ENCODE data around the gene HHAT.

The HHAT gene

GRCh38 chr1:210678306-210678705 is 349.6 kb downstream of the HHAT start:
- no peak for ATAC-seq (ENCODE audit: insufficient read depth, low read depth)
- no peak for TF ChIP-seq EZH2 (IDR thresholded peaks at IDR 0.05; ENCODE audit: borderline replicate concordance, low read depth, low read length, severe bottlenecking)
- no peak for TF ChIP-seq CTCF (IDR thresholded peaks at IDR 0.05; ENCODE audit: borderline replicate concordance, extremely low read depth, low read length, poor library complexity, severe bottlenecking)
- Histone ChIP-seq H3K27me3 (ENCODE audit: insufficient read depth, low read length, poor library complexity) (no peaks in the 10 kb centered on the region), H3K9ac (ENCODE audit: low read depth, low read length) (no peak overlapping the region), H3K4me2 (ENCODE audit: insufficient read depth, low read length) (no peak overlapping the region), H3K27ac (ENCODE audit: low read length) (no peak overlapping the region), H3K36me3 (ENCODE audit: insufficient read depth, low read length) (no peaks in the 10 kb centered on the region), H4K20me1 (ENCODE audit: insufficient read depth, low read length) (no peaks in the 10 kb centered on the region), H3K4me3 (ENCODE audit: low read depth in 1 of 2, low read length in 2 of 2) (no peak overlapping the region), H3K9me3 (ENCODE audit: insufficient read depth, low read length, severe bottlenecking) (no peaks in the 10 kb centered on the region), H3K4me1 (ENCODE audit: insufficient read depth, low read length) (no peaks in the 10 kb centered on the region), H2AFZ (ENCODE audit: low read depth, low read length) (no peak overlapping the region), H3K79me2 (ENCODE audit: insufficient read depth, low read length) (no peaks in the 10 kb centered on the region)
- DNase-seq: no peak

- Histone ChIP-seq H2AFZ (ENCODE audit: low read depth, low read length) (no peak overlapping the region), H3K4me1 (ENCODE audit: insufficient read depth, low read length) (no peaks in the 10 kb centered on the region), H3K4me2 (ENCODE audit: insufficient read depth, low read length) (no peak overlapping the region), H3K27ac (ENCODE audit: low read length) (no peak overlapping the region), H4K20me1 (ENCODE audit: insufficient read depth, low read length) (no peaks in the 10 kb centered on the region), H3K36me3 (ENCODE audit: insufficient read depth, low read length) (no peaks in the 10 kb centered on the region), H3K9me3 (ENCODE audit: insufficient read depth, low read length, severe bottlenecking) (no peaks in the 10 kb centered on the region), H3K9ac (ENCODE audit: low read depth, low read length) (no peak overlapping the region), H3K27me3 (ENCODE audit: insufficient read depth, low read length, poor library complexity) (no peaks in the 10 kb centered on the region), H3K4me3 (ENCODE audit: low read depth in 1 of 2, low read length in 2 of 2) (no peak overlapping the region), H3K79me2 (ENCODE audit: insufficient read depth, low read length) (no peaks in the 10 kb centered on the region)
- no peak for DNase-seq
- no peak for ATAC-seq (ENCODE audit: insufficient read depth, low read depth)
- TF ChIP-seq CTCF (IDR thresholded peaks at IDR 0.05; ENCODE audit: borderline replicate concordance, extremely low read depth, low read length, poor library complexity, severe bottlenecking): no peak
- TF ChIP-seq EZH2 (IDR thresholded peaks at IDR 0.05; ENCODE audit: borderline replicate concordance, low read depth, low read length, severe bottlenecking): no peak
Observed at GRCh38 chr1:210681158-210681557, 352.5 kb downstream of the HHAT start.

GRCh38 chr1:210683403-210684047 is 354.8 kb downstream of the HHAT start:
- Histone ChIP-seq H3K27ac (ENCODE audit: low read length) (no peak overlapping the region), H4K20me1 (ENCODE audit: insufficient read depth, low read length) (no peaks in the 10 kb centered on the region), H3K79me2 (ENCODE audit: insufficient read depth, low read length) (no peaks in the 10 kb centered on the region), H3K4me1 (ENCODE audit: insufficient read depth, low read length) (no peaks in the 10 kb centered on the region), H3K9me3 (ENCODE audit: insufficient read depth, low read length, severe bottlenecking) (no peaks in the 10 kb centered on the region), H3K4me2 (ENCODE audit: insufficient read depth, low read length) (no peak overlapping the region), H3K36me3 (ENCODE audit: insufficient read depth, low read length) (no peaks in the 10 kb centered on the region), H3K9ac (ENCODE audit: low read depth, low read length) (no peak overlapping the region), H2AFZ (ENCODE audit: low read depth, low read length) (no peak overlapping the region), H3K27me3 (ENCODE audit: insufficient read depth, low read length, poor library complexity) (no peaks in the 10 kb centered on the region), H3K4me3 (ENCODE audit: low read depth in 1 of 2, low read length in 2 of 2) (no peak overlapping the region)
- no peak for TF ChIP-seq EZH2 (IDR thresholded peaks at IDR 0.05; ENCODE audit: borderline replicate concordance, low read depth, low read length, severe bottlenecking)
- TF ChIP-seq CTCF (IDR thresholded peaks at IDR 0.05; ENCODE audit: borderline replicate concordance, extremely low read depth, low read length, poor library complexity, severe bottlenecking): no peak
- ATAC-seq (ENCODE audit: insufficient read depth, low read depth): no peak
- no peak for DNase-seq
